Right forelimb (tissue), 1 donor: ENCODE measurements around the gene AATK.
"Not testable (repeated sequence)": the region's sequence is repeated elsewhere in the genome, so short reads cannot be mapped to it uniquely, and the experiment has no call there.

ENCODE experiments used
- DNase-seq: peaks from one replicate; pipeline ENCODE4 v3.0.0-alpha.2; 2018

AATK gene

GRCh38 chr17:81159611-81160265 lies 6.3 kb downstream of the AATK start:
- no peak for DNase-seq

GRCh38 chr17:81158688-81159590 lies 7.1 kb downstream of the AATK start:
- no peak for DNase-seq

DNA sequence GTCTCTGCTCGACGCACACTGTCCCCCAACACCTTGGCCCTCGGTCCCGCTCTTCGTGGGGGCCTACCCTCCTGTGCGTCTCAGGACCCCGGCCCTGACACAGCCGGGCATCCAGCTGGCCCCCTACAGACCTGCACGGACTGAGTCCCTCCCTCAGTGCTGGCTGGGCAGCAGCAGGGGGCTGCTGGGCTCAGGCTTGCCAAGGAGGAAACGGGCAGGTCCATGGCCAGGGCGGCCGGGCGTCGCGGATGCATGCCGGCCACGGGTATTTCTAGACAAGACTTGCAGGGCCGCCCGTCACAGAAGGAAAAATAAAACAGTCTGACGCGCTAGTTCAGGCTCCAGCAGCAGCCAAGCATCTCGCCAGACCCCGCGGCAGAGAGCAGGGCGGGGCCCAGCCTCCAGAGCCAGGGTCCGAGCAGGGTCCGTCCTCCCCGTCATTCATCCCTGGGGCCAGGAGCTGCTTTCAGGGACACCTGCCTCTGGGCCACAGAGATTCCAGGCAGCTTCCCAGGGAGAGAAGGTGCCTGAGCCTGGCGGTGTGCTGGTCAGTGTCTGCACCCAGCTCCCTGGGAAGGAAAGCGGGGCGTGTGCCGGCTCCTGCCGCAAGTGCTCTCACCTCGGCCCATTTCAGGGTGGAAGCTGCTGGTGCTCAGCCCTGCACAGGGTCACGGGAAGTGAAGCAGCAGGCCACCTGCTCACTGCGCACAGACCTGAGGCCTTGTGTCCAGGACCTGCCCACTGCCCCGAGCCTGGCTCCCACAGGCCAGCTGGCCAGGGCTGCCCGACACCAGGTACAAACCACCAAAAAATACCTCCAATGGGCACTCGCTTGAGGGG lies 8.0 kb downstream of the AATK start:
- DNase-seq, result no peak

GRCh38 chr17:81156866-81157805 lies 8.9 kb downstream of the AATK start:
- no peak for DNase-seq

GRCh38 chr17:81154961-81155360 lies 11.1 kb downstream of the AATK start:
- DNase-seq, result no peak

- DNase-seq, result not testable (repeated sequence)
Measured at GRCh38 chr17:81154016-81154415, 12.0 kb downstream of the AATK start.

GRCh38 chr17:81153340-81153803 lies 12.6 kb downstream of the AATK start:
- no peak for DNase-seq

DNA sequence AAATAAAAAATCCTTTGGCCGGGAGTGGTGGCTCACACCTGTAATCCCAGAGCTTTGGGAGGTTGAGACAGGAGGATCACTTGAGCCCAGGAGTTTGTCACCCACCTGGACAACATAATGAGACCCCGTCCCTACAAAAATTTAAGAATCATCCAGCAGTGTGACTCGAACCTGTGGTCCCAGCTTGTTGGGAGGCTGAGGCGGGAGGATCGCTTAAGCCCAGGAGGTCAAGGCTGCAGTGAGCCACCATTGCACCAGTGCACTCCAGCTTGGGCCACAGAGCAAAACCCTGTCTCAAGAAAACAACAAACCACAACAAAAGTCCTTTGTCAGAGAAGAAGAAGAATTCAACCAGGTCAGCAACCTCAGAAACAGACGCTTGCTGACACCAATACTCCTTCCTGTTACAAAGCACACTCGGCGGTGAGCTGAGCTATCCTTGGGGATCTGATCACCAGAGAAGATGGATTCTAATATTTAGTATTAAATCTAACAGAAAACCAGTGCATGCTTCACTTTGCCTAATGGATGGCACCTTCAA lies 13.7 kb downstream of the AATK start:
- DNase-seq, result no peak

- no peak for DNase-seq
Measured at GRCh38 chr17:81151278-81151677, 14.7 kb downstream of the AATK start.

DNA sequence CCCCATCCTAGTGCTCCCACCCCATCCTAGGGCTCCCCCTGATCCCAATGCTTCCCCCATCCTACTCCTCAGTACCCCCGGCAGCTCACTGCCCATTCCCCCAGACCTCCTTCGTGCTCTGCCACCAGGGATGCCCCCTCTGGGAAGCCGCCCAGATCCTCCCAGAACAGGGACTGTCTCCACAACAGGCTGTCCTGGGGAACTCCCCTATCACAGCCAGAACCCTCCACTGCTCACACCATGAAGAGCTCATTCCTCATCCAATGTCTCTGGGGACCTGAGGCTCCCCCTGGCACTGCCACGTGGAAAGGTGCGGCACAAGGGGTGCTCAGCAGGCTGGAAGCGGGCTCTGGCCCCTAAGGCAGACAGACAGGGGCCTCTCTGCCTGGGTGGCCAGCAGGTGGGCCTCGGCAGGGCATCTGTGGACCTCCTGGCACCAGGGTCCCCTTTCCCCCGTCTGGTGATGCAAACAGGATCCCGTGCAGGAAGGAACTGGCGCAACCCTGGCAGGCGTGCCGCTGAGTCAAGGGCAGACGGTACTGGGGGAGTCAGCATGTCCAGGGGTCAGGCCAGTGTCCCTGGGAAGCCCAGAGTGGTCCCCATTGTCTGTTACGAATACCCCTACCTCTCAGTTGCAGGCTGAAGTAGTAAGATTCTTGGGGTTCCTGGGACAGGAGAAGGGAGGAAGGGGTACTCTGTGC lies 15.5 kb downstream of the AATK start:
- DNase-seq, result no peak

GRCh38 chr17:81148986-81149533 lies 17.0 kb downstream of the AATK start:
- DNase-seq, result no peak

DNA sequence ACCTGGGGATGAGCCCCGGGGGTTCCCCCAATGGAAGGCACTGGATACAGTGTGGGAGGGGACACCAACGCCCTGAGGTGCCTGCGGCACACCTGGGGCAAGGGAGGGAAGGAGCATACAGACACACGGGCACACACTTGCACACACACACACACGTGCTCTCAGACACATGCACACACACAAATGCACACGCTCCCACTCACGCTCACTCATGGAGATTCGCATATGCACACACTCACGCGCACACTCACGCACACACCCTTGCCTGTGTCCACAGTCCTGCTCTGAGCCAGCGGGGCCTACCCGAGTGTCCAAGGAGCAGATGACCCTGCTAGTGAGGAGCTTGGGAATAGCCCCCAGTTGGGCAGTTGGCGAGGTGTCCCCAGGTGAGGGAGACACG lies 17.4 kb downstream of the AATK start:
- no peak for DNase-seq

DNA sequence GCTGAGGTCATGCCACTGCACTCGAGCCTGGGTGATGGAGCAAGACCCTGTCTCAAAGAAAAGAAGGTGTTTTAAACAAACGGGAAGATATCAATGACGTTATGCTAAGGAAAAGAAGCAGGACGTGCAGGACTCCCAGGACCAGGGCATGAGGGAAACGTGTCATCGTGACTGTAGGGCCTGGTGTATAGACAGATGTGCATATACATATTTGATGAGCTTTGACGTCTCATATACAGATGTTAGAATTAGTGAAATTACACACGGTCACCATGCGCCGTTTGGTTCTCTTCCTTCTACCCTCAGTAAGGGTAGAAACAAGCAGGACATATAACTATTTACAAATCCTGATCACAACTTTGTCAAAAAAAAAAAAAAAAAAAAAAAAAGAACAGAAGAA lies 18.3 kb downstream of the AATK start:
- DNase-seq, result no peak

GRCh38 chr17:81146208-81146607 lies 19.8 kb downstream of the AATK start:
- DNase-seq, result not testable (repeated sequence)

- DNase-seq, result no peak
Measured at GRCh38 chr17:81144423-81144781, 21.6 kb downstream of the AATK start.

GRCh38 chr17:81143717-81144422 lies 22.2 kb downstream of the AATK start:
- no peak for DNase-seq

DNA sequence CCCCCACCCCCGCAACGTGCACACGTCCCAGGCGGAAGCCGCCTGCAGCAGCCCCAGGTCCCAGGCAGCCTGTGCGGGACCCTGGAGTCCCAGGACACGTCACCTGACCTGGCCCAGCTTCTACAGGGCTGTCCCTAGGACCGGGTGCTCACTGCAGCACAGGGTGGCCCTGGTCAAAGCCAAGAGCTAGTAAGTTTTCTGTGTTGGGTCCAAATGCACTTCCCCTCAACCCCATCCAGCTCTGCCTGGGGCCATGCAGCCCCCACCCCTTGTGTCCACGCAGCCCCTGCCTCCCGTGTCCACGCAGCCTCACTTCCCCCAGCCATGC lies 22.9 kb downstream of the AATK start:
- no peak for DNase-seq

GRCh38 chr17:81142301-81143199 lies 23.5 kb downstream of the AATK start:
- DNase-seq, result peak; percentile 88

- DNase-seq, result no peak
Measured at GRCh38 chr17:81140695-81141094, 25.3 kb downstream of the AATK start.
